Trophoblast cell (in vitro differentiated cells and primary cell): ENCODE data around the gene ZNF331.

Experiments
- DNase-seq, 2 donors: peaks; one replicate each; pipeline ENCODE4 v3.0.0-alpha.2; 2016
- H2AFZ ChIP-seq: 2 replicates; pipeline ENCODE4 v1.6.1; 2013; ENCODE audit warnings: low read length, moderate library complexity, mild to moderate bottlenecking; ENCODE audit not compliant: insufficient read depth, poor library complexity
- H2AK5ac ChIP-seq: 2 replicates; pipeline ENCODE4 v1.6.1; 2013; ENCODE audit warnings: mild to moderate bottlenecking, low read length
- H2BK120ac ChIP-seq: 2 replicates; pipeline ENCODE4 v1.6.1; 2013; ENCODE audit warnings: low read length, mild to moderate bottlenecking, moderate library complexity; ENCODE audit not compliant: insufficient read depth, poor library complexity
- H2BK12ac ChIP-seq: 2 replicates; pipeline ENCODE4 v1.6.1; 2013; ENCODE audit warnings: mild to moderate bottlenecking, low read length, moderate library complexity
- H2BK5ac ChIP-seq: 2 replicates; pipeline ENCODE4 v1.6.1; 2013; ENCODE audit warnings: low read length, low read depth, moderate library complexity, mild to moderate bottlenecking; ENCODE audit not compliant: poor library complexity
- H3K14ac ChIP-seq: 2 replicates; pipeline ENCODE4 v1.6.1; 2013; ENCODE audit warnings: mild to moderate bottlenecking, low read length
- H3K18ac ChIP-seq: 2 replicates; pipeline ENCODE4 v1.6.1; 2013; ENCODE audit warnings: mild to moderate bottlenecking, low read length
- H3K23ac ChIP-seq: 2 replicates; pipeline ENCODE4 v1.6.1; 2013; ENCODE audit warnings: low read length
- H3K27ac ChIP-seq: 2 replicates; pipeline ENCODE4 v1.5.1; 2013; ENCODE audit warnings: low read depth, mild to moderate bottlenecking, inconsistent platforms, low read length, moderate library complexity
- H3K27me3 ChIP-seq: 2 replicates; pipeline ENCODE4 v1.6.1; 2013; ENCODE audit warnings: inconsistent platforms, mild to moderate bottlenecking, low read length, moderate library complexity; ENCODE audit not compliant: insufficient read depth
- H3K36me3 ChIP-seq, 2 experiments: 1 replicate in 1 of 2; 2 replicates in 1 of 2; pipeline ENCODE4 v1.6.1; 2013; ENCODE audit warnings: low read length in 2 of 2, mild to moderate bottlenecking in 2 of 2, moderate library complexity in 1 of 2; ENCODE audit not compliant: insufficient read depth in 2 of 2, control insufficient read depth in 1 of 2
- H3K4ac ChIP-seq: 2 replicates; pipeline ENCODE4 v1.6.1; 2013; ENCODE audit warnings: low read depth, mild to moderate bottlenecking, low read length, moderate library complexity
- H3K4me1 ChIP-seq, 2 experiments: 1 replicate in 1 of 2; 2 replicates in 1 of 2; pipeline ENCODE4 v1.6.1; 2013; ENCODE audit warnings: low read length in 2 of 2, mild to moderate bottlenecking in 2 of 2, moderate library complexity in 1 of 2; ENCODE audit not compliant: insufficient read depth in 2 of 2, control insufficient read depth in 1 of 2
- H3K4me2 ChIP-seq: 2 replicates; pipeline ENCODE4 v1.6.1; 2013; ENCODE audit warnings: inconsistent platforms, mild to moderate bottlenecking, low read length, moderate library complexity
- H3K4me3 ChIP-seq: 2 replicates; pipeline ENCODE4 v1.5.1; 2013; ENCODE audit warnings: mild to moderate bottlenecking, low read depth, low read length, inconsistent platforms
- H3K79me1 ChIP-seq: one replicate; pipeline ENCODE4 v1.6.1; 2013; ENCODE audit warnings: low read length
- H3K79me2 ChIP-seq: 2 replicates; pipeline ENCODE4 v1.6.1; 2013; ENCODE audit warnings: low read length, mild to moderate bottlenecking; ENCODE audit not compliant: control insufficient read depth, insufficient read depth, poor library complexity
- H3K9ac ChIP-seq: 2 replicates; pipeline ENCODE4 v1.6.1; 2013; ENCODE audit warnings: mild to moderate bottlenecking, low read length
- H3K9me3 ChIP-seq: 2 replicates; pipeline ENCODE4 v1.6.1; 2013; ENCODE audit warnings: low read depth, mild to moderate bottlenecking, control low read depth, inconsistent platforms, low read length; ENCODE audit not compliant: insufficient read depth
- H4K12ac ChIP-seq: 2 replicates; pipeline ENCODE4 v1.6.1; 2013; ENCODE audit warnings: low read depth, mild to moderate bottlenecking, low read length, moderate library complexity
- H4K8ac ChIP-seq: 2 replicates; pipeline ENCODE4 v1.6.1; 2013; ENCODE audit warnings: low read depth, mild to moderate bottlenecking, low read length, moderate library complexity
- H4K91ac ChIP-seq: one replicate; pipeline ENCODE4 v1.6.1; 2013; ENCODE audit warnings: low read depth, mild to moderate bottlenecking, low read length, moderate library complexity
- WGBS: extraction: QIAGEN DNeasy Blood & Tissue Kit; methylation state at CpG from one replicate; pipeline ENCODE4 v1.1.7; 2013; ENCODE audit warnings: missing lambda C conversion rate; ENCODE audit not compliant: insufficient read length, insufficient coverage; ENCODE audit errors: extremely low coverage; 5-methylcytosine and 5-hydroxymethylcytosine counted together

ZNF331 gene

DNA sequence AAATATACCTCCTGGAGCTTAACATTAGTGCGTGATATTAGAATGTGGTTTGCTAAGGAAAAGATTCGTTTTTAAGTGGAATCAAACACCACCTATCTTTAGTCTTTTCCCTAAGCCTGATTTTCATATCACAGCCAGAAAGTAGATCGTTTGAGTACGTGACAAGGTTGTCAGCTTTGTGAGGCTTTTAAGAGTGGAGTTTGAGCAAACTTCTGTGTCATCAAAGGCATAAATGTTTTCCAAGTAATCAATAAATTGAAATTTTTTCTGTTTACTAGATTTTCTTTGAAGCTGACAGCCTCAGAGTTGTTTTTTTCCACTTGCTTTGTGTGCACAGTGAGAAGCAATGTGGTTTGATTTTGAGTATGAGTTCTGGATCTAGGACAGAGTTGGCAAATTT, 6.5 kb upstream of the ZNF331 start:
- no peak overlapping the region for H4K91ac ChIP-seq
- H3K79me2 ChIP-seq: no peaks in the 10 kb centered on the region
- no peak overlapping the region for H3K4ac ChIP-seq
- no peak overlapping the region for H3K9ac ChIP-seq
- H3K4me2 ChIP-seq: no peak overlapping the region
- H3K4me1 ChIP-seq: no peaks in the 10 kb centered on the region
- no peak overlapping the region for H2BK12ac ChIP-seq
- no peak for DNase-seq
- H4K8ac ChIP-seq: no peak overlapping the region
- H2BK120ac ChIP-seq: no peak overlapping the region
- H3K9me3 ChIP-seq: no peaks in the 10 kb centered on the region
- H3K4me3 ChIP-seq: no peak overlapping the region
- no peak overlapping the region for H4K12ac ChIP-seq
- no peak overlapping the region for H3K23ac ChIP-seq
- no peak overlapping the region for H3K27ac ChIP-seq
- no peak overlapping the region for H2AK5ac ChIP-seq
- H3K18ac ChIP-seq: no peak overlapping the region
- WGBS: no CpG with 5 or more reads among the region's 4 CpGs
- no peaks in the 10 kb centered on the region for H3K79me1 ChIP-seq
- peaks cover 9 to 10% of the 10 kb centered on the region in 2 experiments for H3K36me3 ChIP-seq
- no peaks in the 10 kb centered on the region for H3K27me3 ChIP-seq
- no peak overlapping the region for H3K14ac ChIP-seq
- H2BK5ac ChIP-seq: no peak overlapping the region
- no peak overlapping the region for H2AFZ ChIP-seq

- Histone ChIP-seq H3K9ac (no peak overlapping the region), H3K79me1 (peaks cover 2% of the 10 kb centered on the region), H4K91ac (no peak overlapping the region), H3K4me1 (no peaks in the 10 kb centered on the region), H2AK5ac (no peak overlapping the region), H3K27me3 (no peaks in the 10 kb centered on the region), H3K79me2 (no peaks in the 10 kb centered on the region), H3K27ac (no peak overlapping the region), H2BK12ac (no peak overlapping the region), H4K8ac (no peak overlapping the region), H3K18ac (no peak overlapping the region), H4K12ac (no peak overlapping the region), H2BK120ac (no peak overlapping the region), H2AFZ (no peak overlapping the region), H3K14ac (no peak overlapping the region), H3K9me3 (no peaks in the 10 kb centered on the region), H3K4me2 (no peak overlapping the region), H3K4me3 (no peak overlapping the region), H2BK5ac (no peak overlapping the region), H3K23ac (no peak overlapping the region), H3K36me3 (peaks cover 7 to 9% of the 10 kb centered on the region in 2 experiments), H3K4ac (no peak overlapping the region)
- DNase-seq: no peak
- WGBS: no CpG with 5 or more reads among the region's 1 CpG
These were observed 5.6 kb upstream of the ZNF331 start for GRCh38 chr19:53532362-53532761.

- Histone ChIP-seq H3K27ac (no peak overlapping the region), H3K23ac (no peak overlapping the region), H3K79me2 (peaks cover 2% of the 10 kb centered on the region), H3K18ac (no peak overlapping the region), H4K12ac (no peak overlapping the region), H4K8ac (no peak overlapping the region), H3K36me3 (peaks cover 5 to 6% of the 10 kb centered on the region in 2 experiments), H3K9ac (no peak overlapping the region), H3K4ac (no peak overlapping the region), H2AK5ac (no peak overlapping the region), H2BK12ac (no peak overlapping the region), H4K91ac (no peak overlapping the region), H3K14ac (no peak overlapping the region), H3K27me3 (no peaks in the 10 kb centered on the region), H3K79me1 (peaks cover 9% of the 10 kb centered on the region), H3K4me2 (no peak overlapping the region), H3K4me1 (peaks cover 0 to 2% of the 10 kb centered on the region in 2 experiments), H2BK5ac (no peak overlapping the region), H2AFZ (no peak overlapping the region), H2BK120ac (no peak overlapping the region), H3K9me3 (no peaks in the 10 kb centered on the region), H3K4me3 (no peak overlapping the region)
- DNase-seq: no peak
These were observed 1.8 kb upstream of the ZNF331 start for GRCh38 chr19:53536225-53536548.

GRCh38 chr19:53537121-53537520, 824 bp upstream of the ZNF331 start:
- Histone ChIP-seq H3K27ac (no peak overlapping the region), H3K79me1 (peaks cover 9% of the 10 kb centered on the region), H2BK12ac (no peak overlapping the region), H4K8ac (peak overlapping the region; percentile 63), H3K23ac (no peak overlapping the region), H3K9ac (no peak overlapping the region), H3K4me2 (peak overlapping the region; percentile 74), H2BK5ac (no peak overlapping the region), H3K36me3 (peaks cover 5 to 6% of the 10 kb centered on the region in 2 experiments), H3K9me3 (no peaks in the 10 kb centered on the region), H3K4me1 (peaks cover 0 to 2% of the 10 kb centered on the region in 2 experiments), H3K4me3 (peak overlapping the region; percentile 91), H3K18ac (no peak overlapping the region), H2AK5ac (no peak overlapping the region), H2AFZ (peak overlapping the region; percentile 37), H3K4ac (no peak overlapping the region), H4K91ac (peak overlapping the region; percentile 29), H3K27me3 (no peaks in the 10 kb centered on the region), H3K14ac (no peak overlapping the region), H3K79me2 (peaks cover 2% of the 10 kb centered on the region), H4K12ac (peak overlapping the region; percentile 6), H2BK120ac (no peak overlapping the region)
- no CpG with 5 or more reads among the region's 11 CpGs for WGBS
- DNase-seq: peak; percentile 61 to 65
